Left lung (tissue), 10 donors: Measurements from ENCODE around the gene MRPL30. TPM values are rescaled to one million over a fixed set of nuclear protein-coding genes. Genes with fewer than 3 reads are reported as not detected.

Source experiments
- ATAC-seq: fragments of 200-7000 bp; cut with Tn5 transposase; one replicate; pipeline ENCODE4 v1.9.1; 2020; ENCODE audit warnings: moderate library complexity
- DNase-seq, 4 donors: peaks; one replicate each; pipeline ENCODE4 v3.0.0-alpha.2; 2013 to 2020
- H3K27ac ChIP-seq, 2 donors: fragments of 200-600 bp; sonication (generic) in 1 of 2; one replicate each; pipeline versions ENCODE4 v1.5.0 to v1.8.0; 2020 to 2021
- H3K27me3 ChIP-seq, 2 donors: fragments of 200-600 bp; sonication (generic) in 1 of 2; one replicate each; pipeline versions ENCODE4 v1.5.0 to v1.8.0; 2020 to 2021
- H3K36me3 ChIP-seq, 2 donors: fragments of 200-600 bp; sonication (generic) in 1 of 2; one replicate each; pipeline versions ENCODE4 v1.5.0 to v1.8.0; 2020 to 2021
- H3K4me1 ChIP-seq, 2 donors: fragments of 200-600 bp; one replicate each; pipeline ENCODE4 v1.8.0; 2021
- H3K4me3 ChIP-seq, 2 donors: fragments of 200-600 bp; sonication (generic) in 1 of 2; one replicate each; pipeline versions ENCODE4 v1.5.0 to v1.8.0; 2020 to 2021; ENCODE audit warnings: mild to moderate bottlenecking in 1 of 2
- H3K9me3 ChIP-seq, 2 donors: fragments of 200-600 bp; sonication (generic) in 1 of 2; one replicate each; pipeline versions ENCODE4 v1.5.0 to v1.8.0; 2020 to 2021
- CTCF ChIP-seq, 2 donors: fragments of 200-600 bp; sonication (generic) in 1 of 2; IDR thresholded peaks; one replicate each; pipeline versions ENCODE4 v1.5.0 to v1.8.0; 2021; ENCODE audit warnings: antibody characterized with exemption in 2 of 2
- intact Hi-C, 2 donors: fragments of 100-400 bp; cut with DNase I; formaldehyde crosslinking; loops; one replicate each; pipeline versions ENCODE4 v1.11.2 to v1.14.2; 2022
- polyA plus RNA-seq, 6 donors: library from polyadenylated mRNA; unstranded; fragments of 120-200 nt; gene quantifications; one replicate each; pipeline ENCODE4 v1.2.1, GENCODE V29; 2013; ENCODE audit not compliant: insufficient read length in 6 of 6
- total RNA-seq, 2 donors: library from RNA; stranded (reverse); fragmentation: NEBNext Ultra II Directional; extraction: Animal tissue kit (Norgen Biotek cat#: 25700); gene quantifications; one replicate each; pipeline ENCODE4 v1.2.1, GENCODE V29; 2021
- donor health status: DM: no; HTN: yes; CAD: no.
- donor health status: DM: no; HTN: no; CAD: no.

MRPL30 gene
- total and polyA plus RNA-seq, 8 donors, result 19.7 to 58.8 (median 50.1) TPM

- Histone ChIP-seq H3K4me1 (peaks cover 4 to 18% of the 10 kb centered on the region in 2 donors), H3K4me3 (peak overlapping the region; percentile 67 to 92), H3K9me3 (no peaks in the 10 kb centered on the region), H3K27me3 (no peaks in the 10 kb centered on the region), H3K27ac (peak overlapping the region; percentile 73 to 86), H3K36me3 (no peaks in the 10 kb centered on the region)
- no peak for DNase-seq
- no peak for TF ChIP-seq CTCF (IDR thresholded peaks at IDR 0.05)
- intact Hi-C loops, result no loop called here
- ATAC-seq, result peak; percentile 57
Measured at GRCh38 chr2:99140860-99141109, 40.2 kb upstream of the MRPL30 start.

- H3K4me3 ChIP-seq, result peak within 1 kb of the TSS; percentile 67 to 92
- no peaks in the 10 kb centered on the region for H3K27me3 ChIP-seq
- intact Hi-C loops, result no loop called here
- peaks cover 4 to 18% of the 10 kb centered on the region in 2 donors for H3K4me1 ChIP-seq
- H3K36me3 ChIP-seq, result no peaks in the 10 kb centered on the region
- ATAC-seq, result peak; percentile 98
- peak; percentile 87 to 100 (median 95) for DNase-seq
- TF ChIP-seq CTCF (IDR thresholded peaks at IDR 0.05), result no peak
- no peaks in the 10 kb centered on the region for H3K9me3 ChIP-seq
- H3K27ac ChIP-seq, result peak within 1 kb of the TSS; percentile 73 to 86
Measured at GRCh38 chr2:99141110-99142108, 39.6 kb upstream of the MRPL30 start, which contains the start of gene C2orf15. Gene C2orf15 (plus strand): TSS chr2:99141707. CDS start chr2:99150559, 8,852 bp downstream.

- DNase-seq (no peak), ATAC-seq (no peak)
- no peak overlapping the region for H3K4me3 ChIP-seq
- no peaks in the 10 kb centered on the region for H3K27me3 ChIP-seq
- H3K27ac ChIP-seq, result peak overlapping the region in 1 of 2 donors; percentile 33
- no peaks in the 10 kb centered on the region for H3K36me3 ChIP-seq
- intact Hi-C loops, result no loop called here
- TF ChIP-seq CTCF (IDR thresholded peaks at IDR 0.05), result no peak
- no peaks in the 10 kb centered on the region for H3K9me3 ChIP-seq
- peaks cover 2 to 26% of the 10 kb centered on the region in 2 donors for H3K4me1 ChIP-seq
Measured at GRCh38 chr2:99150706-99151105, 30.3 kb upstream of the MRPL30 start.

- Histone ChIP-seq H3K4me3 (no peak overlapping the region), H3K9me3 (no peaks in the 10 kb centered on the region), H3K27me3 (no peaks in the 10 kb centered on the region), H3K27ac (no peak overlapping the region), H3K36me3 (no peaks in the 10 kb centered on the region), H3K4me1 (peaks cover 6 to 36% of the 10 kb centered on the region in 2 donors)
- DNase-seq (no peak), ATAC-seq (no peak)
- intact Hi-C loops, result no loop called here
- no peak for TF ChIP-seq CTCF (IDR thresholded peaks at IDR 0.05)
Measured at GRCh38 chr2:99152199-99152895, 28.6 kb upstream of the MRPL30 start.
